Mesenchymal stem cell (in vitro differentiated cells and primary cell): ENCODE data around the gene OSM.

ENCODE experiments used
- DNase-seq: peaks from one replicate; pipeline ENCODE4 v3.0.0-alpha.2; 2013
- H2AFZ ChIP-seq: one replicate; pipeline ENCODE4 v1.6.1; 2013; ENCODE audit warnings: low read depth, mild to moderate bottlenecking, control low read depth, inconsistent platforms, low read length, moderate library complexity
- H2AK5ac ChIP-seq: 2 replicates; pipeline ENCODE4 v1.6.1; 2013; ENCODE audit warnings: low read length, moderate library complexity, mild to moderate bottlenecking, inconsistent platforms; ENCODE audit not compliant: severe bottlenecking
- H2BK120ac ChIP-seq: one replicate; pipeline ENCODE4 v1.6.1; 2013; ENCODE audit warnings: low read depth, mild to moderate bottlenecking, inconsistent platforms, low read length, moderate library complexity
- H2BK12ac ChIP-seq, 2 experiments: one replicate each; pipeline ENCODE4 v1.6.1; 2013; ENCODE audit warnings: inconsistent platforms in 2 of 2, low read length in 2 of 2, mild to moderate bottlenecking in 2 of 2, moderate library complexity in 2 of 2, control low read depth in 1 of 2
- H2BK15ac ChIP-seq: one replicate; pipeline ENCODE4 v1.6.1; 2013; ENCODE audit warnings: mild to moderate bottlenecking, low read depth, inconsistent platforms; ENCODE audit not compliant: poor library complexity, severe bottlenecking
- H2BK5ac ChIP-seq: 2 replicates; pipeline ENCODE4 v1.6.1; 2013; ENCODE audit warnings: low read depth, mild to moderate bottlenecking, low read length, control low read depth, inconsistent platforms; ENCODE audit not compliant: poor library complexity, severe bottlenecking
- H3K14ac ChIP-seq, 2 experiments: one replicate each; pipeline ENCODE4 v1.6.1; 2013; ENCODE audit warnings: inconsistent platforms in 2 of 2, low read length in 2 of 2, control low read depth in 1 of 2, mild to moderate bottlenecking in 1 of 2, moderate library complexity in 1 of 2
- H3K18ac ChIP-seq, 2 experiments: one replicate each; pipeline ENCODE4 v1.6.1; 2013; ENCODE audit warnings: inconsistent platforms in 2 of 2, low read length in 2 of 2, control low read depth in 1 of 2, low read depth in 1 of 2, mild to moderate bottlenecking in 1 of 2
- H3K23ac ChIP-seq, 2 experiments: one replicate each; pipeline ENCODE4 v1.6.1; 2013; ENCODE audit warnings: inconsistent platforms in 2 of 2, low read length in 2 of 2, mild to moderate bottlenecking in 2 of 2, moderate library complexity in 2 of 2, control low read depth in 1 of 2
- H3K27ac ChIP-seq: 2 replicates; pipeline ENCODE4 v1.5.1; 2013; ENCODE audit warnings: mild to moderate bottlenecking, moderate library complexity, low read length, control low read depth, inconsistent platforms; ENCODE audit not compliant: poor library complexity, severe bottlenecking
- H3K27me3 ChIP-seq, 2 experiments: 2 replicates each; pipeline versions ENCODE4 v1.6.1 to v1.7.0; 2013; ENCODE audit warnings: low read length in 2 of 2, mild to moderate bottlenecking in 2 of 2, moderate library complexity in 2 of 2, control low read depth in 1 of 2, inconsistent platforms in 1 of 2; ENCODE audit not compliant: control insufficient read depth in 1 of 2, insufficient read depth in 1 of 2
- H3K36me3 ChIP-seq, 2 experiments: 2 replicates each; pipeline versions ENCODE4 v1.6.1 to v1.7.0; 2013; ENCODE audit warnings: low read length in 2 of 2, control low read depth in 1 of 2, inconsistent platforms in 1 of 2, low read depth in 1 of 2, mild to moderate bottlenecking in 1 of 2; ENCODE audit not compliant: insufficient read depth in 2 of 2, control insufficient read depth in 1 of 2
- H3K4ac ChIP-seq, 2 experiments: one replicate each; pipeline ENCODE4 v1.6.1; 2013; ENCODE audit warnings: inconsistent platforms in 2 of 2, low read length in 2 of 2, mild to moderate bottlenecking in 2 of 2, moderate library complexity in 2 of 2, control low read depth in 1 of 2, low read depth in 1 of 2
- H3K4me1 ChIP-seq: 2 replicates; pipeline ENCODE4 v1.6.1; 2013; ENCODE audit warnings: low read depth, low read length, control low read depth; ENCODE audit not compliant: control insufficient read depth, insufficient read depth
- H3K4me2 ChIP-seq: 2 replicates; pipeline ENCODE4 v1.6.1; 2013; ENCODE audit warnings: low read length, mild to moderate bottlenecking, inconsistent platforms; ENCODE audit not compliant: poor library complexity, severe bottlenecking
- H3K4me3 ChIP-seq, 2 experiments: 2 replicates each; pipeline versions ENCODE4 v1.5.1 to v1.7.0; 2013; ENCODE audit warnings: low read length in 2 of 2, mild to moderate bottlenecking in 2 of 2, control low read depth in 1 of 2, low read depth in 1 of 2; ENCODE audit not compliant: insufficient read depth in 1 of 2
- H3K79me1 ChIP-seq: replicated peaks from 2 replicates; pipeline ENCODE4 v1.6.1; 2013; ENCODE audit warnings: mild to moderate bottlenecking, control low read depth, low read length, inconsistent platforms; ENCODE audit not compliant: poor library complexity, severe bottlenecking
- H3K9ac ChIP-seq: 2 replicates; pipeline ENCODE4 v1.7.0; 2013; ENCODE audit warnings: mild to moderate bottlenecking, low read length, moderate library complexity
- H3K9me3 ChIP-seq: 2 replicates; pipeline ENCODE4 v1.7.0; 2013; ENCODE audit warnings: mild to moderate bottlenecking, low read length; ENCODE audit not compliant: control insufficient read depth
- H4K8ac ChIP-seq: one replicate; pipeline ENCODE4 v1.6.1; 2013; ENCODE audit warnings: inconsistent platforms, mild to moderate bottlenecking, low read length, moderate library complexity
- H4K91ac ChIP-seq: one replicate; pipeline ENCODE4 v1.6.1; 2013; ENCODE audit warnings: mild to moderate bottlenecking, low read length, inconsistent platforms
- WGBS: methylation state at CpG from one replicate; pipeline ENCODE4 v1.1.7; 2013; ENCODE audit warnings: mixed read lengths; 5-methylcytosine and 5-hydroxymethylcytosine counted together

The OSM gene

DNA sequence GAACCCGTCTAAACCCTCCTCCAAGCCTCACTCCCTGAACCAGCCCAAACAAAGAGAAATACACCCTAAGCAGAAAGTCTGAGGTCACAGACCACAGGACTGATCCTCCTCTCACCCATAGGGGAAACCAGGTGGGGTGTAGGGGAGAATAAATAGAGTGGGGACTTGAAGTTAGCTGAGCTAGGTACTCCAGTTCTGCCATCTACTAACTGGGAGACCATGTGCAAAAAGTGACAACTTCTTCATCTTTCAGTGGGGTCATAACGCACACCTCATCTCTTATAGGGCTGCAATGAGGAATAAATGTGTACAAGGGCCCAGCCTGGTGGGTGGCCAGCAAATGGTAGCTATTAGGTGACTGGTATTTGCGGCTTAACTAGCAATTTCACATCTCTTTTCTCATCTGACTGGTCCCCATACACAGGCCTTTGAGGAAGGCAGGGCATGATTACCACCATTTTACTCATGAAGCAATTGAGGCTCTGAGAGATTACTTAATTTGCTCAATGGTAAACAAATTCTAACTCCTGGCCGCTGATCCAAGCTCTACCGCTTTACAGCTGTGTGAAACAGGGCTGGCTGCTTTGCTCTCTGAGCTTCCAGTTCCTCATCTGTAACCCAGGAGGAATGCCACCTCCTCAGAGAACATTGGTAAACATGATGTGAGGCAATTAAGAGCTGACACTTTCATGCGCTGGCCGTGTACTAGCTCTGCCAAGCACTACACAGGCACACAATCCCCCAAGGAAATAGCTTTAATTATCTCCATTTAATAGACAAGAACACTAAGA lies 43.5 kb upstream of the OSM start:
- peaks cover 61% of the 10 kb centered on the region for H3K4me1 ChIP-seq
- peak overlapping the region; percentile 48 for H3K9ac ChIP-seq
- 68% methylated on average over 6 of the region's 7 CpGs for WGBS
- no peaks in the 10 kb centered on the region for H3K9me3 ChIP-seq
- H2AK5ac ChIP-seq = peak overlapping the region; percentile 53
- H4K8ac ChIP-seq = no peak overlapping the region
- no peak overlapping the region for H2BK120ac ChIP-seq
- H3K27me3 ChIP-seq = no peaks in the 10 kb centered on the region
- H3K4ac ChIP-seq = no peak overlapping the region
- H3K23ac ChIP-seq = no peak overlapping the region
- no peak overlapping the region for H2BK15ac ChIP-seq
- H3K18ac ChIP-seq = no peak overlapping the region
- H2BK12ac ChIP-seq = no peak overlapping the region
- H3K14ac ChIP-seq = no peak overlapping the region
- H2BK5ac ChIP-seq = peak overlapping the region; percentile 8
- peaks cover 20% of the 10 kb centered on the region for H3K79me1 ChIP-seq
- no peak overlapping the region for H2AFZ ChIP-seq
- no peaks in the 10 kb centered on the region for H3K36me3 ChIP-seq
- H3K4me3 ChIP-seq = peak overlapping the region in 1 of 2 experiments; percentile 43
- no peak overlapping the region for H3K4me2 ChIP-seq
- H3K27ac ChIP-seq = peak overlapping the region; percentile 14
- no peak overlapping the region for H4K91ac ChIP-seq
- DNase-seq = peak; percentile 89

- no peak overlapping the region for H2BK5ac ChIP-seq
- no peak overlapping the region for H3K9ac ChIP-seq
- peaks cover 23% of the 10 kb centered on the region for H3K79me1 ChIP-seq
- H3K27ac ChIP-seq = peak overlapping the region; percentile 33
- H3K23ac ChIP-seq = no peak overlapping the region
- H3K4me1 ChIP-seq = peaks cover 58% of the 10 kb centered on the region
- H2BK15ac ChIP-seq = no peak overlapping the region
- H4K91ac ChIP-seq = no peak overlapping the region
- no peaks in the 10 kb centered on the region for H3K27me3 ChIP-seq
- WGBS = 66% methylated on average over 5 of the region's 5 CpGs
- no peak overlapping the region for H3K4ac ChIP-seq
- no peak overlapping the region for H3K14ac ChIP-seq
- H3K36me3 ChIP-seq = peaks cover 5 to 7% of the 10 kb centered on the region in 2 experiments
- no peak overlapping the region for H3K4me2 ChIP-seq
- no peaks in the 10 kb centered on the region for H3K9me3 ChIP-seq
- no peak overlapping the region for H4K8ac ChIP-seq
- DNase-seq = peak; percentile 79
- H2BK12ac ChIP-seq = no peak overlapping the region
- no peak overlapping the region for H3K4me3 ChIP-seq
- no peak overlapping the region for H2AFZ ChIP-seq
- peak overlapping the region; percentile 67 for H2AK5ac ChIP-seq
- H2BK120ac ChIP-seq = no peak overlapping the region
- no peak overlapping the region for H3K18ac ChIP-seq
These were observed 42.0 kb upstream of the OSM start for GRCh38 chr22:30308518-30309230.

DNA sequence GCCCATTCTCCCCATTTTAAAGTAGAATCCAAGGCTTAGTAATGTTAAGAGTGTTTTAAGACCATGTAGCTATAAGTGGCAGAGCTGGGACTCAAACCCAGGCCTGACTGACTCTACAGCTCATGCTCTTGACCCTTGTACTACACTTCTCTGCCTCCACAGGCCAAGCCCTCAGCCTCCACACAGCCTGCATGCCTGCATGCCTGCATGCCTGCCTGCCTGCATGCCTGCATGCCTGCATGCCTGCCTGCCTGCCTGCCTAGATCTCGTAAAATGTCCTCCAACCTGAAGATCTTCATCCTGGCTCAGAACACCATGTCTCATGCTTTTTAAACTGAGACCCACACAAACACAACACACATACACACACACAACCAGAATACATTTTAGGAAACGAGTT lies 41.4 kb upstream of the OSM start:
- peaks cover 22% of the 10 kb centered on the region for H3K79me1 ChIP-seq
- no peak overlapping the region for H3K23ac ChIP-seq
- no peak overlapping the region for H4K8ac ChIP-seq
- H3K18ac ChIP-seq = peak overlapping the region in 1 of 2 experiments; percentile 16
- H2BK120ac ChIP-seq = no peak overlapping the region
- H3K4ac ChIP-seq = no peak overlapping the region
- H4K91ac ChIP-seq = peak overlapping the region; percentile 48
- no peak overlapping the region for H3K9ac ChIP-seq
- H3K4me2 ChIP-seq = no peak overlapping the region
- no peak overlapping the region for H2BK12ac ChIP-seq
- H3K27me3 ChIP-seq = no peaks in the 10 kb centered on the region
- 88% methylated on average over 1 of the region's 2 CpGs for WGBS
- H2AFZ ChIP-seq = no peak overlapping the region
- no peaks in the 10 kb centered on the region for H3K9me3 ChIP-seq
- peaks cover 11 to 12% of the 10 kb centered on the region in 2 experiments for H3K36me3 ChIP-seq
- no peak overlapping the region for H2AK5ac ChIP-seq
- no peak for DNase-seq
- peaks cover 55% of the 10 kb centered on the region for H3K4me1 ChIP-seq
- peak overlapping the region; percentile 33 for H3K27ac ChIP-seq
- H3K4me3 ChIP-seq = no peak overlapping the region
- H3K14ac ChIP-seq = no peak overlapping the region
- H2BK5ac ChIP-seq = no peak overlapping the region
- H2BK15ac ChIP-seq = no peak overlapping the region

- H3K18ac ChIP-seq = no peak overlapping the region
- H4K91ac ChIP-seq = no peak overlapping the region
- H3K4ac ChIP-seq = no peak overlapping the region
- 96% methylated on average over 4 of the region's 4 CpGs for WGBS
- no peak overlapping the region for H3K9ac ChIP-seq
- DNase-seq = no peak
- no peak overlapping the region for H3K23ac ChIP-seq
- H3K9me3 ChIP-seq = no peaks in the 10 kb centered on the region
- peaks cover 24% of the 10 kb centered on the region for H3K79me1 ChIP-seq
- H3K4me1 ChIP-seq = peaks cover 57% of the 10 kb centered on the region
- H2AK5ac ChIP-seq = peak overlapping the region; percentile 3
- H3K4me2 ChIP-seq = no peak overlapping the region
- no peak overlapping the region for H2BK12ac ChIP-seq
- no peak overlapping the region for H2BK5ac ChIP-seq
- H3K27ac ChIP-seq = no peak overlapping the region
- H3K14ac ChIP-seq = no peak overlapping the region
- H3K4me3 ChIP-seq = no peak overlapping the region
- peaks cover 13 to 21% of the 10 kb centered on the region in 2 experiments for H3K36me3 ChIP-seq
- peak overlapping the region; percentile 3 for H2BK15ac ChIP-seq
- no peaks in the 10 kb centered on the region for H3K27me3 ChIP-seq
- H2AFZ ChIP-seq = no peak overlapping the region
- no peak overlapping the region for H2BK120ac ChIP-seq
- no peak overlapping the region for H4K8ac ChIP-seq
These were observed 40.5 kb upstream of the OSM start for GRCh38 chr22:30307041-30307574.
